Endothelial cell of umbilical vein (primary cell): Measurements from ENCODE around the gene NXPH4. TPM values are rescaled to one million over a fixed set of nuclear protein-coding genes. Genes with fewer than 3 reads are reported as not detected.

Experiments
- BruUV-seq: library from RNA; stranded (reverse); fragments of 400-500 nt; replicated peaks from 2 replicates; lab custom pipeline; 2021; lab: Mats Ljungman, UMichigan
- CTCF ChIA-PET: fragments of 300-600, 350-600 bp; sonication (Branson Sonifier 250); formaldehyde crosslinking; loops from one replicate; lab custom pipeline; 2021; ENCODE audit warnings: antibody characterized with exemption, inconsistent platforms; lab: Charles Lee
- POLR2A ChIA-PET: fragments of 300-600, 350-600 bp; sonication (Branson Sonifier 250); formaldehyde crosslinking; loops from one replicate; lab custom pipeline; 2021; ENCODE audit warnings: antibody characterized with exemption, inconsistent platforms; lab: Charles Lee
- DNase-seq: peaks from one replicate; pipeline ENCODE4 v3.0.0-alpha.2; 2011; ENCODE audit warnings: low read depth, low spot score
- FAIRE-seq: peaks from 2 replicates; lab custom pipeline; 2011; peaks lifted over from hg19 to GRCh38; lab: Jason Lieb, UNC
- H2AFZ ChIP-seq: 2 replicates; pipeline ENCODE4 v1.6.0; 2012; ENCODE audit warnings: low read depth, low read length, control low read depth, inconsistent platforms
- H3K27ac ChIP-seq: 2 replicates; pipeline ENCODE4 v1.5.1; 2011; ENCODE audit warnings: low read depth, mild to moderate bottlenecking, control low read depth, low read length, moderate library complexity; ENCODE audit not compliant: insufficient read depth
- H3K27me3 ChIP-seq, 2 experiments: 2 replicates each; pipeline versions ENCODE4 v1.6.0 to v1.6.1; 2011; ENCODE audit warnings: low read length in 2 of 2, mixed read lengths in 1 of 2; ENCODE audit not compliant: control insufficient read depth in 2 of 2, insufficient read depth in 2 of 2
- H3K36me3 ChIP-seq, 2 experiments: 2 replicates in 1 of 2; 3 replicates in 1 of 2; pipeline ENCODE4 v1.5.1; 2011; ENCODE audit warnings: low read length in 2 of 2, mild to moderate bottlenecking in 1 of 2, moderate library complexity in 1 of 2; ENCODE audit not compliant: control insufficient read depth in 2 of 2, insufficient read depth in 2 of 2; ENCODE audit errors: extremely low read depth in 1 of 2
- H3K4me1 ChIP-seq: 3 replicates; pipeline ENCODE4 v1.5.1; 2011; ENCODE audit warnings: mild to moderate bottlenecking, low read length; ENCODE audit not compliant: control insufficient read depth, insufficient read depth; ENCODE audit errors: extremely low read depth
- H3K4me2 ChIP-seq: 2 replicates; pipeline ENCODE4 v1.6.1; 2011; ENCODE audit warnings: low read length, control low read depth, mixed read lengths; ENCODE audit not compliant: insufficient read depth
- H3K4me3 ChIP-seq, 3 experiments: fragments of 200-600 bp in 1 of 3; sonication (generic), shearing (Covaris generic) in 1 of 3; replicated peaks in 1 of 3; 2 replicates each; pipeline ENCODE4 v1.5.1; 2011 to 2016; ENCODE audit warnings: control low read depth in 3 of 3, low read length in 3 of 3, mild to moderate bottlenecking in 2 of 3, inconsistent platforms in 1 of 3, low read depth in 1 of 3, moderate library complexity in 1 of 3; ENCODE audit not compliant: insufficient read depth in 1 of 3
- H3K79me2 ChIP-seq: 2 replicates; pipeline ENCODE4 v1.6.0; 2012; ENCODE audit warnings: low read length, inconsistent platforms; ENCODE audit not compliant: control insufficient read depth, insufficient read depth
- H3K9ac ChIP-seq: replicated peaks from 2 replicates; pipeline ENCODE3; 2011; ENCODE audit warnings: low read length, control low read depth; ENCODE audit not compliant: insufficient read depth; ENCODE audit errors: extremely low read depth
- H3K9me1 ChIP-seq: replicated peaks from 3 replicates; pipeline ENCODE4 v1.6.0; 2011; ENCODE audit warnings: mild to moderate bottlenecking, low read length; ENCODE audit not compliant: control insufficient read depth, insufficient read depth; ENCODE audit errors: extremely low read depth
- H3K9me3 ChIP-seq: replicated peaks from 2 replicates; pipeline ENCODE4 v1.5.1; 2012; ENCODE audit warnings: low read length, inconsistent platforms; ENCODE audit not compliant: control insufficient read depth, insufficient read depth
- H4K20me1 ChIP-seq: replicated peaks from 2 replicates; pipeline ENCODE3; 2011; ENCODE audit warnings: mild to moderate bottlenecking, low read length; ENCODE audit not compliant: control insufficient read depth, insufficient read depth; ENCODE audit errors: extremely low read depth
- EZH2 ChIP-seq: IDR thresholded peaks from 2 replicates; pipeline ENCODE4 v1.6.1; 2012; ENCODE audit warnings: borderline replicate concordance, low read depth, mild to moderate bottlenecking, moderate library complexity, low read length, inconsistent platforms; ENCODE audit not compliant: severe bottlenecking
- FOS ChIP-seq: IDR thresholded peaks from 2 replicates; pipeline ENCODE4 v1.6.1; 2011; ENCODE audit warnings: mild to moderate bottlenecking, low read length, moderate library complexity, borderline replicate concordance; ENCODE audit not compliant: insufficient read depth
- GATA2 ChIP-seq: IDR thresholded peaks from 2 replicates; pipeline ENCODE4 v1.7.0; 2011; ENCODE audit warnings: low read depth, mild to moderate bottlenecking, moderate library complexity, mixed read lengths, low read length; ENCODE audit not compliant: insufficient read length, insufficient read depth
- JUN ChIP-seq: IDR thresholded peaks from 2 replicates; pipeline ENCODE4 v1.6.1; 2011; ENCODE audit warnings: borderline replicate concordance, low read depth; ENCODE audit not compliant: insufficient read length, insufficient read depth
- MYC ChIP-seq: IDR thresholded peaks from one replicate; pipeline ENCODE4 v1.6.1; 2011; ENCODE audit warnings: mild to moderate bottlenecking, low read depth, low read length
- POLR2A ChIP-seq: IDR thresholded peaks from 2 replicates; pipeline ENCODE4 v1.6.1; 2012; ENCODE audit warnings: low read depth, mild to moderate bottlenecking, control low read depth, low read length
- POLR2AphosphoS5 ChIP-seq: IDR thresholded peaks from 2 replicates; pipeline ENCODE4 v1.6.1; 2012; ENCODE audit warnings: low read depth, mild to moderate bottlenecking, control low read depth, low read length, moderate library complexity; ENCODE audit not compliant: insufficient read depth
- dilution Hi-C: fragments of 300-500 bp; cut with MboI; formaldehyde crosslinking; loops from one replicate; pipeline ENCODE4 v1.15.0; 2019; ENCODE audit warnings: low sequenced_read_pairs; ENCODE audit not compliant: extremely low pct_ligation_motif_present
- intact Hi-C: fragments of 100-400 bp; cut with micrococcal nuclease; formaldehyde crosslinking; loops from one replicate; pipeline ENCODE4 v1.10.0; 2022
- polyA plus RNA-seq, 4 experiments: library from polyadenylated mRNA; depleted of rRNA in 3 of 4; stranded (reverse) in 3 of 4; unstranded in 1 of 4; fragments of >200 nt; gene quantifications; 2 replicates each; pipeline versions ENCODE4 v1.2.1 to v1.2.3, GENCODE V29; 2011 to 2012; ENCODE audit warnings: missing spikeins in 1 of 4
- total RNA-seq: library from RNA; stranded (reverse); gene quantifications from 2 replicates; pipeline ENCODE4 v1.2.3, GENCODE V29; 2021
- TF ChIP-seq, protein P1 (sequence below): IDR thresholded peaks from 2 replicates; pipeline ENCODE4 v1.6.1; 2011; ENCODE audit not compliant: insufficient read depth, insufficient read length
- TF ChIP-seq, protein P2 (sequence below), 2 donors: IDR thresholded peaks; 1 replicate in 1 of 2; 2 replicates in 1 of 2; pipeline ENCODE4 v1.5.1; 2011; ENCODE audit warnings: low read length in 2 of 2, mild to moderate bottlenecking in 2 of 2, moderate library complexity in 2 of 2, control low read depth in 1 of 2, inconsistent platforms in 1 of 2, low read depth in 1 of 2; ENCODE audit not compliant: insufficient read depth in 1 of 2; ENCODE audit errors: extremely low read depth in 1 of 2

NXPH4 gene
- total and polyA plus RNA-seq, 2 donors (not counting 3 experiments of a cell fraction or from before 2014, with no cell fraction given): 0.07 TPM; not detected in 1

DNA sequence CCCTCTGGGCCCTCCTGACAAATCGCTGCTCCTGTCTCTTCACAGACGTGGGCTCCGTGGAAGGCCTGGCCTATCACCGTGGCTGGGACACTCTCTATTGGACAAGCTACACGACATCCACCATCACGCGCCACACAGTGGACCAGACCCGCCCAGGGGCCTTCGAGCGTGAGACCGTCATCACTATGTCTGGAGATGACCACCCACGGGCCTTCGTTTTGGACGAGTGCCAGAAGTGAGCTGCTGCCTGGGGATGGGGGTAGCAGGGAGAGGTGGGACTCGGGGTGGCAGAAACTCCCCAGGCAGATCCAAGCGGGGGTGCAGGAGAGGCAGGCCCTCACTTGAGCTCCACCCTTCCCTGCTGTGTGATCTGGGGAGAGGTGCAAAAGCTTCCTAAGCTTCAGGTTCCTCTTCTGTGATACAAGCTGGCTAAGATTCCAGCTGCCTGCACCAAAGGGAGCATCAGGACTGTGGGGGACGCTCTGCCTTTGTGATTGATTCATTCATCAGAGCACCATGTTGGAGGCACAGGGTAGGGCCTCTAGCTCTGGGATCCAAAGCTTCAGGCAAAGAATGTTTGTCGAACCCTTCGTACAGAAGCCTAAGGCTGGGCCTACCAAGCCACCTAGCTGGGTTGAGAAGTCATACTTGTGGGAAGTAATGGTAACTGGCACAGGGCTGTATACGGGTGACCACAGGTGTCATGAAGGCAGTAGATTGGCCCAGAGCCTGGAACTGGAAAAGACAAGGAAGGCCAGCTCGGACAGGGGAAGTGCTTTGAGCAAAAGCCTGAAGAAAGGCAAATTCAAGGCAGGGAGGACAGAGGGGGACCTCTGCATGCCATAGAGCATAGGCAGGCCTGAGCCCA lies 29.1 kb upstream of the NXPH4 start:
- dilution Hi-C loops (no loop called here), intact Hi-C loops (no loop called here)
- ChIA-PET POLR2A (no interaction called here), CTCF (interaction anchor here (1.1 to 10.3 kb wide), 5 partner anchors 15 to 118 kb away, joined by 5 to 164 read pairs (median 6); no protein-coding TSS in a partner anchor)
- H3K36me3 ChIP-seq: no peaks in the 10 kb centered on the region
- H3K4me3 ChIP-seq: no peak overlapping the region
- H3K9me3 ChIP-seq: no peaks in the 10 kb centered on the region
- no peak overlapping the region for H3K9ac ChIP-seq
- no TSS peak for BruUV-seq
- H3K27ac ChIP-seq: no peak overlapping the region
- no peaks in the 10 kb centered on the region for H3K4me1 ChIP-seq
- no peaks in the 10 kb centered on the region for H3K27me3 ChIP-seq
- TF ChIP-seq FOS: no peak
- no peak for TF ChIP-seq JUN
- no peak for TF ChIP-seq GATA2
- no peak for TF ChIP-seq EZH2
- no peak for TF ChIP-seq MYC
- TF ChIP-seq POLR2A: no peak
- TF ChIP-seq POLR2AphosphoS5: no peak
- TF ChIP-seq, protein P1, sequence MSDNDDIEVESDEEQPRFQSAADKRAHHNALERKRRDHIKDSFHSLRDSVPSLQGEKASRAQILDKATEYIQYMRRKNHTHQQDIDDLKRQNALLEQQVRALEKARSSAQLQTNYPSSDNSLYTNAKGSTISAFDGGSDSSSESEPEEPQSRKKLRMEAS: no peak
- TF ChIP-seq, protein P2, sequence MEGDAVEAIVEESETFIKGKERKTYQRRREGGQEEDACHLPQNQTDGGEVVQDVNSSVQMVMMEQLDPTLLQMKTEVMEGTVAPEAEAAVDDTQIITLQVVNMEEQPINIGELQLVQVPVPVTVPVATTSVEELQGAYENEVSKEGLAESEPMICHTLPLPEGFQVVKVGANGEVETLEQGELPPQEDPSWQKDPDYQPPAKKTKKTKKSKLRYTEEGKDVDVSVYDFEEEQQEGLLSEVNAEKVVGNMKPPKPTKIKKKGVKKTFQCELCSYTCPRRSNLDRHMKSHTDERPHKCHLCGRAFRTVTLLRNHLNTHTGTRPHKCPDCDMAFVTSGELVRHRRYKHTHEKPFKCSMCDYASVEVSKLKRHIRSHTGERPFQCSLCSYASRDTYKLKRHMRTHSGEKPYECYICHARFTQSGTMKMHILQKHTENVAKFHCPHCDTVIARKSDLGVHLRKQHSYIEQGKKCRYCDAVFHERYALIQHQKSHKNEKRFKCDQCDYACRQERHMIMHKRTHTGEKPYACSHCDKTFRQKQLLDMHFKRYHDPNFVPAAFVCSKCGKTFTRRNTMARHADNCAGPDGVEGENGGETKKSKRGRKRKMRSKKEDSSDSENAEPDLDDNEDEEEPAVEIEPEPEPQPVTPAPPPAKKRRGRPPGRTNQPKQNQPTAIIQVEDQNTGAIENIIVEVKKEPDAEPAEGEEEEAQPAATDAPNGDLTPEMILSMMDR (IDR thresholded peaks at IDR 0.05; ENCODE audit: extremely low read depth in 1 of 2, insufficient read depth in 1 of 2, low read depth in 1 of 2, low read length in 2 of 2): no peak
- FAIRE-seq (no peak), DNase-seq (no peak)
- H3K4me2 ChIP-seq: no peak overlapping the region
- no peaks in the 10 kb centered on the region for H4K20me1 ChIP-seq
- no peak overlapping the region for H2AFZ ChIP-seq
- no peaks in the 10 kb centered on the region for H3K79me2 ChIP-seq
- H3K9me1 ChIP-seq: no peaks in the 10 kb centered on the region
